IgD-negative memory B cell (primary cell): Measurements from ENCODE around the gene EYS. TPM values are rescaled to one million over a fixed set of nuclear protein-coding genes. Genes with fewer than 3 reads are reported as not detected.
"Not testable (repeated sequence)": the region's sequence is repeated elsewhere in the genome, so short reads cannot be mapped to it uniquely, and the experiment has no call there.

Experiments used
- H3K27ac Mint-ChIP-seq, 3 donors: one replicate each; pipeline ENCODE4 v1.8.0; 2020 to 2022; ENCODE audit warnings: mild to moderate bottlenecking in 3 of 3, mixed read lengths in 3 of 3, moderate library complexity in 1 of 3
- H3K27me3 Mint-ChIP-seq: one replicate; pipeline ENCODE4 v1.8.0; 2021; ENCODE audit warnings: mixed read lengths
- H3K36me3 Mint-ChIP-seq: one replicate; pipeline ENCODE4 v1.8.0; 2020; ENCODE audit warnings: mild to moderate bottlenecking, mixed read lengths
- H3K4me1 Mint-ChIP-seq, 3 donors: one replicate each; pipeline ENCODE4 v1.8.0; 2020 to 2022; ENCODE audit warnings: mixed read lengths in 3 of 3, mild to moderate bottlenecking in 1 of 3
- H3K4me3 Mint-ChIP-seq, 4 donors: one replicate each; pipeline ENCODE4 v1.8.0; 2020 to 2022; ENCODE audit warnings: mild to moderate bottlenecking in 4 of 4, mixed read lengths in 4 of 4, moderate library complexity in 3 of 4
- H3K9me3 Mint-ChIP-seq, 3 donors: one replicate each; pipeline ENCODE4 v1.8.0; 2020 to 2021; ENCODE audit warnings: mixed read lengths in 3 of 3, mild to moderate bottlenecking in 1 of 3
- polyA plus RNA-seq: library from polyadenylated mRNA; unstranded; fragments of 300-500 nt; fragmentation: Illumina TruSeq; gene quantifications from one replicate; pipeline ENCODE4 v1.2.3, GENCODE V29; 2021

EYS gene
- polyA plus RNA-seq, 1 donor from 2014 or later, result 0.04 TPM

GRCh38 chr6:63923139-63923739 is 1783.8 kb downstream of the EYS start:
- Mint-ChIP-seq H3K27me3 (no peaks in the 10 kb centered on the region), H3K4me1 (peaks cover 0 to 2% (median 0%) of the 10 kb centered on the region in 3 donors), H3K27ac (no peak overlapping the region), H3K9me3 (no peaks in the 10 kb centered on the region), H3K36me3 (no peaks in the 10 kb centered on the region), H3K4me3 (no peak overlapping the region)

GRCh38 chr6:63919556-63920110 is 1787.4 kb downstream of the EYS start:
- peaks cover 0 to 2% (median 0%) of the 10 kb centered on the region in 3 donors for H3K4me1 Mint-ChIP-seq
- no peak overlapping the region for H3K27ac Mint-ChIP-seq
- no peaks in the 10 kb centered on the region for H3K36me3 Mint-ChIP-seq
- H3K9me3 Mint-ChIP-seq, result peaks cover 0 to 3% (median 0%) of the 10 kb centered on the region in 3 donors
- no peaks in the 10 kb centered on the region for H3K27me3 Mint-ChIP-seq
- no peak overlapping the region for H3K4me3 Mint-ChIP-seq

GRCh38 chr6:63912887-63913286 is 1794.1 kb downstream of the EYS start:
- Mint-ChIP-seq H3K9me3 (peaks cover 0 to 3% (median 2%) of the 10 kb centered on the region in 3 donors), H3K36me3 (no peaks in the 10 kb centered on the region), H3K4me3 (no peak overlapping the region), H3K4me1 (no peaks in the 10 kb centered on the region), H3K27me3 (no peaks in the 10 kb centered on the region), H3K27ac (no peak overlapping the region)

GRCh38 chr6:63910863-63911551 is 1796.0 kb downstream of the EYS start:
- H3K27me3 Mint-ChIP-seq, result no peaks in the 10 kb centered on the region
- H3K4me3 Mint-ChIP-seq, result no peak overlapping the region
- no peaks in the 10 kb centered on the region for H3K36me3 Mint-ChIP-seq
- H3K9me3 Mint-ChIP-seq, result peaks cover 0 to 3% (median 2%) of the 10 kb centered on the region in 3 donors
- no peaks in the 10 kb centered on the region for H3K4me1 Mint-ChIP-seq
- no peak overlapping the region for H3K27ac Mint-ChIP-seq

- Mint-ChIP-seq H3K4me3 (no peak overlapping the region), H3K4me1 (peaks cover 0 to 3% (median 3%) of the 10 kb centered on the region in 3 donors), H3K27me3 (no peaks in the 10 kb centered on the region), H3K36me3 (no peaks in the 10 kb centered on the region), H3K9me3 (peaks cover 0 to 2% (median 0%) of the 10 kb centered on the region in 3 donors), H3K27ac (peak overlapping the region in 1 of 3 donors; percentile 69)
Observed at GRCh38 chr6:63904650-63905248, 1802.3 kb downstream of the EYS start.

GRCh38 chr6:63899550-63899949 is 1807.5 kb downstream of the EYS start:
- Mint-ChIP-seq H3K27ac (no peak overlapping the region), H3K36me3 (no peaks in the 10 kb centered on the region), H3K4me1 (peaks cover 0 to 3% (median 0%) of the 10 kb centered on the region in 3 donors), H3K9me3 (peaks cover 0 to 2% (median 0%) of the 10 kb centered on the region in 3 donors), H3K27me3 (no peaks in the 10 kb centered on the region), H3K4me3 (no peak overlapping the region)

GRCh38 chr6:63897952-63898351 is 1809.1 kb downstream of the EYS start:
- Mint-ChIP-seq H3K4me3 (no peak overlapping the region), H3K4me1 (no peaks in the 10 kb centered on the region), H3K9me3 (peaks cover 0 to 2% (median 0%) of the 10 kb centered on the region in 3 donors), H3K27me3 (no peaks in the 10 kb centered on the region), H3K36me3 (no peaks in the 10 kb centered on the region), H3K27ac (no peak overlapping the region)

GRCh38 chr6:63897459-63897858 is 1809.6 kb downstream of the EYS start:
- Mint-ChIP-seq H3K4me3 (no peak overlapping the region), H3K27me3 (no peaks in the 10 kb centered on the region), H3K36me3 (no peaks in the 10 kb centered on the region), H3K4me1 (no peaks in the 10 kb centered on the region), H3K9me3 (peaks cover 0 to 2% (median 0%) of the 10 kb centered on the region in 3 donors), H3K27ac (no peak overlapping the region)

- no peaks in the 10 kb centered on the region for H3K4me1 Mint-ChIP-seq
- H3K9me3 Mint-ChIP-seq, result peaks cover 0 to 6% (median 1%) of the 10 kb centered on the region in 3 donors
- no peak overlapping the region for H3K27ac Mint-ChIP-seq
- H3K4me3 Mint-ChIP-seq, result no peak overlapping the region
- H3K27me3 Mint-ChIP-seq, result peaks cover 3% of the 10 kb centered on the region
- no peaks in the 10 kb centered on the region for H3K36me3 Mint-ChIP-seq
Observed at GRCh38 chr6:63888416-63888815, 1818.6 kb downstream of the EYS start.

GRCh38 chr6:63887804-63888203 is 1819.2 kb downstream of the EYS start:
- H3K27ac Mint-ChIP-seq, H3K4me3 Mint-ChIP-seq, H3K36me3 Mint-ChIP-seq, H3K4me1 Mint-ChIP-seq, H3K27me3 Mint-ChIP-seq, H3K9me3 Mint-ChIP-seq: not testable (repeated sequence)

GRCh38 chr6:63887002-63887751 is 1819.8 kb downstream of the EYS start:
- H3K4me3 Mint-ChIP-seq, result no peak overlapping the region
- H3K9me3 Mint-ChIP-seq, result peaks cover 0 to 6% (median 1%) of the 10 kb centered on the region in 3 donors
- no peaks in the 10 kb centered on the region for H3K4me1 Mint-ChIP-seq
- no peaks in the 10 kb centered on the region for H3K36me3 Mint-ChIP-seq
- peaks cover 3% of the 10 kb centered on the region for H3K27me3 Mint-ChIP-seq
- H3K27ac Mint-ChIP-seq, result no peak overlapping the region

- Mint-ChIP-seq H3K9me3 (peaks cover 0 to 6% (median 1%) of the 10 kb centered on the region in 3 donors), H3K4me1 (no peaks in the 10 kb centered on the region), H3K36me3 (no peaks in the 10 kb centered on the region), H3K27me3 (peaks cover 3% of the 10 kb centered on the region), H3K27ac (no peak overlapping the region), H3K4me3 (no peak overlapping the region)
Observed at GRCh38 chr6:63886341-63886740, 1820.7 kb downstream of the EYS start.

- Mint-ChIP-seq H3K27me3 (peaks cover 3% of the 10 kb centered on the region), H3K9me3 (peaks cover 1 to 6% (median 4%) of the 10 kb centered on the region in 3 donors), H3K4me1 (no peaks in the 10 kb centered on the region), H3K4me3 (no peak overlapping the region), H3K36me3 (no peaks in the 10 kb centered on the region), H3K27ac (no peak overlapping the region)
Observed at GRCh38 chr6:63883597-63883996, 1823.4 kb downstream of the EYS start.

- Mint-ChIP-seq H3K27ac (no peak overlapping the region), H3K9me3 (peaks cover 3 to 6% (median 4%) of the 10 kb centered on the region in 3 donors), H3K36me3 (no peaks in the 10 kb centered on the region), H3K4me1 (no peaks in the 10 kb centered on the region), H3K4me3 (no peak overlapping the region), H3K27me3 (no peaks in the 10 kb centered on the region)
Observed at GRCh38 chr6:63882208-63882607, 1824.8 kb downstream of the EYS start.

GRCh38 chr6:63881791-63882190 is 1825.2 kb downstream of the EYS start:
- no peak overlapping the region for H3K27ac Mint-ChIP-seq
- H3K9me3 Mint-ChIP-seq, result peaks cover 3 to 6% (median 4%) of the 10 kb centered on the region in 3 donors
- no peak overlapping the region for H3K4me3 Mint-ChIP-seq
- no peaks in the 10 kb centered on the region for H3K36me3 Mint-ChIP-seq
- no peaks in the 10 kb centered on the region for H3K4me1 Mint-ChIP-seq
- no peaks in the 10 kb centered on the region for H3K27me3 Mint-ChIP-seq
